Fibroblast of pulmonary artery (primary cell): Measurements from ENCODE around the gene ARHGAP24.

Experiments
- DNase-seq: peaks from one replicate; pipeline ENCODE4 v3.0.0-alpha.2; 2010; ENCODE audit warnings: low read depth
- H3K4me3 ChIP-seq: replicated peaks from 2 replicates; pipeline ENCODE4 v1.5.1; 2011; ENCODE audit warnings: low read depth, mild to moderate bottlenecking, control low read depth, low read length, moderate library complexity
- CTCF ChIP-seq: IDR thresholded peaks from 2 replicates; pipeline ENCODE4 v1.5.1; 2011; ENCODE audit warnings: mild to moderate bottlenecking, control low read depth, low read length, inconsistent platforms; ENCODE audit errors: missing control alignments

Gene ARHGAP24

GRCh38 chr4:85672959-85673358 is 198.0 kb downstream of the ARHGAP24 start:
- no peak for DNase-seq
- TF ChIP-seq CTCF: no peak
- no peak overlapping the region for H3K4me3 ChIP-seq

DNA sequence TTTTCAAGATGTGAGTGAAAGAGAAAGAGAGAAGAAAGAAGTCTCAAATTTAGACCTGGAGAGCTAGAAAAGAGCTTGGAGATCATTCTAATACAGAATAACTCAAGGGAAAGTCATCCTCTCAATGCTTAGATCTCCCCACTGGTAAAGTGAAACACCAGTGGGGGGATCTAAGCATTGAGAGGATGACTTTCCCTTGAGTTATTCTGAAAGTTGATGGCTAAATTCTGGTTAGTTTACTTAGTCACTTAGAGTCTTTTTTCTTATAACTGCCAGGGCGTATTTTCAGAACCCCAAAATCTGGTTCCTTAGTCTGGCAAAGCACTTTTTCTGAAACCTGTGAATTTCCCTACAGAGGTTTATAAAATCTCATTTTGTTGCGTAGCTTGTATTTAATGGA is 198.6 kb downstream of the ARHGAP24 start:
- DNase-seq: no peak
- TF ChIP-seq CTCF: no peak

GRCh38 chr4:85675076-85676049 is 200.4 kb downstream of the ARHGAP24 start:
- no peak for TF ChIP-seq CTCF
- peak; percentile 24 for DNase-seq
- H3K4me3 ChIP-seq: no peak overlapping the region

More for the DNA sequence above, 198.6 kb downstream of the ARHGAP24 start:
- H3K4me3 ChIP-seq: no peak overlapping the region

DNA sequence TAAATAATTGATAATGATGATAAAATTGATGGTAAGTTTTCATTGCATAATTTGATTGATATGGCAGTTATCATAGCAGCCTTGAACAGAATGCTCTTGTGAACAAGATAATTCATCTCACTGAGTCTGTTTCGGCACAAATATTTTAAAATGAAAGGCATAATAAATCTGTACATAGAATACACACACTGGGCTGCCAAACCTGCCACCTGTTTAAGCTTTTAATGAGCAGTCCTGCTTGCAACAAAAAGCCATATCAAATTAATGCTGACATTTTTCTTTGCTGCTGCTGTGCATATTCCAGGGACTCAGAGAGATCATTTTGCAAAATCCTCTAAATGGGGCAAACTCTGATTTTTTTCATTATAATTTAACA is 201.1 kb downstream of the ARHGAP24 start:
- no peak overlapping the region for H3K4me3 ChIP-seq
- no peak for TF ChIP-seq CTCF
- DNase-seq: no peak

DNA sequence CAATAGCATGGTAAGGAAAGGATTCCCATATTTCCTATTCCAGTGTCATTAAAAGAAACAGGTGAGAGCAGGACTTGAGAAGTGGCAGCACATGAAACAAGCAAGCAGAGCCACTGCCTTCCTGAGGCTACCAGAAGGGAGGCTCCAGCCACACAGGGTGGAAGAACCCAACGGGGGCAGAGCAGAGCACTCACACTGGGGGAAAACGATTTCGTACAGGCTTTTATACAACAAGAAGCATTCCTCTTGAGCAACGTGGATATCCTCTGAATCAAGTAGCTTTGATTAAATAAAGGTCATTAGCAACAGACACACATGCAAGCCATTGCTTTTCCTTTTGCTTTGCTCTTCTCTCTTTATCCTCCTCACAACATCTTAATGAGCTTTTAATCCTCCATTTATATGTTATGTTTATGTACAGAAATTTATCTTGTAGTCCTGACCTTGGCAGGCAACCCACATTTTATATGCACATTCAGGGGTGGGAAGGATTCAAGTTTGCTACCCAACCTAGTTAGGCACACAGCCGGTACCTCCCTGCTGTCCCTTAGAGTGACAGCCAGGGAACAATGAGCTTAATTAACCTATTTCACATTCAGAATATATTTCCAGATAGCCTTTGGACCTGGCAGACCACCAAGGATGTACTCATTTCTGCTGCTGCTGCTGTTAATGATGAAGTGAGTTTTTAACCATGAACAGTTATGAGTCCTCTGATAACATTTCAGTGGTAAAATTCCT is 202.1 kb downstream of the ARHGAP24 start:
- H3K4me3 ChIP-seq: no peak overlapping the region

DNA sequence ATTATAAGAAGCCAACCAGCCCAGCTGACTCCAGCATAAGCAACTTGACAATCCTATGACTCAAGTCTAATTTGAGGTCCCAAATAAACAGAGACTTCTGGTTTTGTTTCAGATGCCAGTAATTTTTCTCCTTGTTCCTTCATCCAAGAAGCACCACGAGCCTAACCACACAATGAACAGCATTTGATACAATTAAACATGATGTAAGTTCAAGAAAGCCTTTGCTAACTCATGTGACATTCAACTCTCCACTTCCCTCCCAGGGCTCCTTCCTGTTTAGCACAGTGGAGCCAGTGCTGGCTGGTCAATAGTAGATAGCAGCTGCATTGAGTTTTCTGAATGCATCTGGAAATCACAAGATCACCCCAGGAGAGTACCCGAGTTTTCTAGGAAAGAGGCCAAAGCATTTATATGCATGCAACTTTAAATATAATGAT is 206.3 kb downstream of the ARHGAP24 start:
- DNase-seq: peak; percentile 95
- no peak overlapping the region for H3K4me3 ChIP-seq
- TF ChIP-seq CTCF: no peak

More for the DNA sequence above, 202.1 kb downstream of the ARHGAP24 start:
- DNase-seq: peak; percentile 26
- TF ChIP-seq CTCF: no peak
